Endothelial cell of umbilical vein (primary cell): Measurements from ENCODE around the gene KCNJ6. TPM values are rescaled to one million over a fixed set of nuclear protein-coding genes. Genes with fewer than 3 reads are reported as not detected.

Experiments used
- BruUV-seq: library from RNA; stranded (reverse); fragments of 400-500 nt; replicated peaks from 2 replicates; lab custom pipeline; 2021; lab: Mats Ljungman, UMichigan
- CTCF ChIA-PET: fragments of 300-600, 350-600 bp; sonication (Branson Sonifier 250); formaldehyde crosslinking; loops from one replicate; lab custom pipeline; 2021; ENCODE audit warnings: antibody characterized with exemption, inconsistent platforms; lab: Charles Lee
- POLR2A ChIA-PET: fragments of 300-600, 350-600 bp; sonication (Branson Sonifier 250); formaldehyde crosslinking; loops from one replicate; lab custom pipeline; 2021; ENCODE audit warnings: antibody characterized with exemption, inconsistent platforms; lab: Charles Lee
- DNase-seq: peaks from one replicate; pipeline ENCODE4 v3.0.0-alpha.2; 2011; ENCODE audit warnings: low read depth, low spot score
- FAIRE-seq: peaks from 2 replicates; lab custom pipeline; 2011; peaks lifted over from hg19 to GRCh38; lab: Jason Lieb, UNC
- H2AFZ ChIP-seq: 2 replicates; pipeline ENCODE4 v1.6.0; 2012; ENCODE audit warnings: low read depth, low read length, control low read depth, inconsistent platforms
- H3K27ac ChIP-seq: 2 replicates; pipeline ENCODE4 v1.5.1; 2011; ENCODE audit warnings: low read depth, mild to moderate bottlenecking, control low read depth, low read length, moderate library complexity; ENCODE audit not compliant: insufficient read depth
- H3K27me3 ChIP-seq, 2 experiments: 2 replicates each; pipeline versions ENCODE4 v1.6.0 to v1.6.1; 2011; ENCODE audit warnings: low read length in 2 of 2, mixed read lengths in 1 of 2; ENCODE audit not compliant: control insufficient read depth in 2 of 2, insufficient read depth in 2 of 2
- H3K36me3 ChIP-seq, 2 experiments: 2 replicates in 1 of 2; 3 replicates in 1 of 2; pipeline ENCODE4 v1.5.1; 2011; ENCODE audit warnings: low read length in 2 of 2, mild to moderate bottlenecking in 1 of 2, moderate library complexity in 1 of 2; ENCODE audit not compliant: control insufficient read depth in 2 of 2, insufficient read depth in 2 of 2; ENCODE audit errors: extremely low read depth in 1 of 2
- H3K4me1 ChIP-seq: 3 replicates; pipeline ENCODE4 v1.5.1; 2011; ENCODE audit warnings: mild to moderate bottlenecking, low read length; ENCODE audit not compliant: control insufficient read depth, insufficient read depth; ENCODE audit errors: extremely low read depth
- H3K4me2 ChIP-seq: 2 replicates; pipeline ENCODE4 v1.6.1; 2011; ENCODE audit warnings: low read length, control low read depth, mixed read lengths; ENCODE audit not compliant: insufficient read depth
- H3K4me3 ChIP-seq, 3 experiments: fragments of 200-600 bp in 1 of 3; sonication (generic), shearing (Covaris generic) in 1 of 3; replicated peaks in 1 of 3; 2 replicates each; pipeline ENCODE4 v1.5.1; 2011 to 2016; ENCODE audit warnings: control low read depth in 3 of 3, low read length in 3 of 3, mild to moderate bottlenecking in 2 of 3, inconsistent platforms in 1 of 3, low read depth in 1 of 3, moderate library complexity in 1 of 3; ENCODE audit not compliant: insufficient read depth in 1 of 3
- H3K79me2 ChIP-seq: 2 replicates; pipeline ENCODE4 v1.6.0; 2012; ENCODE audit warnings: low read length, inconsistent platforms; ENCODE audit not compliant: control insufficient read depth, insufficient read depth
- H3K9ac ChIP-seq: replicated peaks from 2 replicates; pipeline ENCODE3; 2011; ENCODE audit warnings: low read length, control low read depth; ENCODE audit not compliant: insufficient read depth; ENCODE audit errors: extremely low read depth
- H3K9me1 ChIP-seq: replicated peaks from 3 replicates; pipeline ENCODE4 v1.6.0; 2011; ENCODE audit warnings: mild to moderate bottlenecking, low read length; ENCODE audit not compliant: control insufficient read depth, insufficient read depth; ENCODE audit errors: extremely low read depth
- H3K9me3 ChIP-seq: replicated peaks from 2 replicates; pipeline ENCODE4 v1.5.1; 2012; ENCODE audit warnings: low read length, inconsistent platforms; ENCODE audit not compliant: control insufficient read depth, insufficient read depth
- H4K20me1 ChIP-seq: replicated peaks from 2 replicates; pipeline ENCODE3; 2011; ENCODE audit warnings: mild to moderate bottlenecking, low read length; ENCODE audit not compliant: control insufficient read depth, insufficient read depth; ENCODE audit errors: extremely low read depth
- CTCF ChIP-seq, 2 donors: IDR thresholded peaks; 1 replicate in 1 of 2; 2 replicates in 1 of 2; pipeline ENCODE4 v1.5.1; 2011; ENCODE audit warnings: low read length in 2 of 2, mild to moderate bottlenecking in 2 of 2, moderate library complexity in 2 of 2, control low read depth in 1 of 2, inconsistent platforms in 1 of 2, low read depth in 1 of 2; ENCODE audit not compliant: insufficient read depth in 1 of 2; ENCODE audit errors: extremely low read depth in 1 of 2
- EZH2 ChIP-seq: IDR thresholded peaks from 2 replicates; pipeline ENCODE4 v1.6.1; 2012; ENCODE audit warnings: borderline replicate concordance, low read depth, mild to moderate bottlenecking, moderate library complexity, low read length, inconsistent platforms; ENCODE audit not compliant: severe bottlenecking
- FOS ChIP-seq: IDR thresholded peaks from 2 replicates; pipeline ENCODE4 v1.6.1; 2011; ENCODE audit warnings: mild to moderate bottlenecking, low read length, moderate library complexity, borderline replicate concordance; ENCODE audit not compliant: insufficient read depth
- GATA2 ChIP-seq: IDR thresholded peaks from 2 replicates; pipeline ENCODE4 v1.7.0; 2011; ENCODE audit warnings: low read depth, mild to moderate bottlenecking, moderate library complexity, mixed read lengths, low read length; ENCODE audit not compliant: insufficient read length, insufficient read depth
- JUN ChIP-seq: IDR thresholded peaks from 2 replicates; pipeline ENCODE4 v1.6.1; 2011; ENCODE audit warnings: borderline replicate concordance, low read depth; ENCODE audit not compliant: insufficient read length, insufficient read depth
- MAX ChIP-seq: IDR thresholded peaks from 2 replicates; pipeline ENCODE4 v1.6.1; 2011; ENCODE audit not compliant: insufficient read depth, insufficient read length
- MYC ChIP-seq: IDR thresholded peaks from one replicate; pipeline ENCODE4 v1.6.1; 2011; ENCODE audit warnings: mild to moderate bottlenecking, low read depth, low read length
- POLR2A ChIP-seq: IDR thresholded peaks from 2 replicates; pipeline ENCODE4 v1.6.1; 2012; ENCODE audit warnings: low read depth, mild to moderate bottlenecking, control low read depth, low read length
- POLR2AphosphoS5 ChIP-seq: IDR thresholded peaks from 2 replicates; pipeline ENCODE4 v1.6.1; 2012; ENCODE audit warnings: low read depth, mild to moderate bottlenecking, control low read depth, low read length, moderate library complexity; ENCODE audit not compliant: insufficient read depth
- dilution Hi-C: fragments of 300-500 bp; cut with MboI; formaldehyde crosslinking; loops from one replicate; pipeline ENCODE4 v1.15.0; 2019; ENCODE audit warnings: low sequenced_read_pairs; ENCODE audit not compliant: extremely low pct_ligation_motif_present
- intact Hi-C: fragments of 100-400 bp; cut with micrococcal nuclease; formaldehyde crosslinking; loops from one replicate; pipeline ENCODE4 v1.10.0; 2022
- polyA plus RNA-seq, 4 experiments: library from polyadenylated mRNA; depleted of rRNA in 3 of 4; stranded (reverse) in 3 of 4; unstranded in 1 of 4; fragments of >200 nt; gene quantifications; 2 replicates each; pipeline versions ENCODE4 v1.2.1 to v1.2.3, GENCODE V29; 2011 to 2012; ENCODE audit warnings: missing spikeins in 1 of 4
- total RNA-seq: library from RNA; stranded (reverse); gene quantifications from 2 replicates; pipeline ENCODE4 v1.2.3, GENCODE V29; 2021

KCNJ6 gene
- total and polyA plus RNA-seq, 2 donors (not counting 3 experiments of a cell fraction or from before 2014, with no cell fraction given): not detected

- no peak for TF ChIP-seq CTCF (IDR thresholded peaks at IDR 0.05; ENCODE audit: extremely low read depth in 1 of 2, insufficient read depth in 1 of 2, low read depth in 1 of 2, low read length in 2 of 2)
- no peak for TF ChIP-seq JUN
- no peak for TF ChIP-seq MYC
- no peak for TF ChIP-seq FOS
- TF ChIP-seq EZH2: no peak
- no TSS peak for BruUV-seq
- intact Hi-C loops: no loop called here
These were observed 24.4 kb upstream of the KCNJ6 start for GRCh38 chr21:37940691-37941090.

GRCh38 chr21:37939838-37940237 lies 23.6 kb upstream of the KCNJ6 start:
- dilution Hi-C loops: no loop called here
- no peak for DNase-seq
- ChIA-PET CTCF (no interaction called here), POLR2A (no interaction called here)
- BruUV-seq: no TSS peak
- no peaks in the 10 kb centered on the region for H4K20me1 ChIP-seq
- no peak for TF ChIP-seq FOS
- TF ChIP-seq EZH2: no peak
- TF ChIP-seq MYC: no peak
- TF ChIP-seq CTCF (IDR thresholded peaks at IDR 0.05; ENCODE audit: extremely low read depth in 1 of 2, insufficient read depth in 1 of 2, low read depth in 1 of 2, low read length in 2 of 2): no peak
- TF ChIP-seq MAX: no peak
- no peak for TF ChIP-seq GATA2
- no peak for TF ChIP-seq POLR2A
- TF ChIP-seq JUN: no peak
- TF ChIP-seq POLR2AphosphoS5: no peak
- H2AFZ ChIP-seq: no peak overlapping the region
- intact Hi-C loops: no loop called here
- no peaks in the 10 kb centered on the region for H3K9me1 ChIP-seq
- H3K9ac ChIP-seq: no peak overlapping the region
- no peak overlapping the region for H3K4me3 ChIP-seq
- H3K79me2 ChIP-seq: no peaks in the 10 kb centered on the region
- FAIRE-seq: no peak
- no peak overlapping the region for H3K4me2 ChIP-seq
- no peaks in the 10 kb centered on the region for H3K36me3 ChIP-seq
- no peaks in the 10 kb centered on the region for H3K27me3 ChIP-seq
- H3K4me1 ChIP-seq: no peaks in the 10 kb centered on the region
- no peaks in the 10 kb centered on the region for H3K9me3 ChIP-seq
- H3K27ac ChIP-seq: no peak overlapping the region

More at GRCh38 chr21:37940691-37941090, 24.4 kb upstream of the KCNJ6 start:
- Histone ChIP-seq H3K9ac (no peak overlapping the region), H3K4me2 (no peak overlapping the region), H3K9me3 (no peaks in the 10 kb centered on the region), H3K27ac (no peak overlapping the region), H3K4me1 (no peaks in the 10 kb centered on the region), H3K79me2 (no peaks in the 10 kb centered on the region), H2AFZ (no peak overlapping the region), H3K36me3 (no peaks in the 10 kb centered on the region), H3K4me3 (no peak overlapping the region), H4K20me1 (no peaks in the 10 kb centered on the region), H3K27me3 (no peaks in the 10 kb centered on the region), H3K9me1 (no peaks in the 10 kb centered on the region)
- CTCF ChIA-PET: no interaction called here
- dilution Hi-C loops: no loop called here
- POLR2A ChIA-PET: no interaction called here
- FAIRE-seq (no peak), DNase-seq (no peak)
